ENCODE results near the gene PCDHA3. TPM values are rescaled to one million over a fixed set of nuclear protein-coding genes. Genes with fewer than 3 reads are reported as not detected.
"Not testable (repeated sequence)": the region's sequence is repeated elsewhere in the genome, so short reads cannot be mapped to it uniquely, and the experiment has no call there.

The PCDHA3 gene
- total and polyA plus RNA-seq, 2 donors (not counting 1 experiment from before 2014, with no cell fraction given) = 0.89 to 1.2 TPM

DNA sequence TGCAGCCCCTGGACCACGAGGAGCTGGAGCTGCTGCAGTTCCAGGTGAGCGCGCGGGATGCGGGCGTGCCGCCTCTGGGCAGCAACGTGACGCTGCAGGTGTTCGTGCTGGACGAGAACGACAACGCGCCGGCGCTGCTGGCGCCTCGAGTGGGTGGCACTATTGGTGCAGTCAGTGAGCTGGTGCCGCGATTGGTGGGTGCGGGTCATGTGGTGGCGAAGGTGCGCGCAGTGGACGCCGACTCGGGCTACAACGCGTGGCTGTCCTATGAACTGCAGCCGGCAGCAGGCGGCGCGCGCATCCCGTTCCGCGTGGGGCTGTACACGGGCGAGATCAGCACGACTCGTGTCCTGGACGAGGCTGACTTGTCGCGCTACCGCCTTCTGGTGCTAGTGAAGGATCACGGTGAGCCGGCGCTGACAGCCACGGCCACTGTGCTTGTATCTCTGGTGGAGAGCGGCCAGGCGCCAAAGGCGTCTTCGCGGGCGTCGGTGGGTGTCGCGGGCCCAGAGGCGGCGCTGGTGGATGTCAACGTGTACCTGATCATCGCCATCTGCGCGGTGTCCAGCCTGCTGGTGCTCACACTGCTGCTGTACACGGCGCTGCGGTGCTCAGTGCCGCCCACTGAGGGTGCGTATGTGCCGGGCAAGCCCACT lies 12.9 kb upstream of the PCDHA3 start:
- H3K79me2 ChIP-seq (ENCODE audit: control insufficient read depth, insufficient read depth, low read length); DNase-seq (ENCODE audit: low read depth in 2 of 2); H3K27me3 ChIP-seq (ENCODE audit: control insufficient read depth, insufficient read depth, low read length): not testable (repeated sequence)

DNA sequence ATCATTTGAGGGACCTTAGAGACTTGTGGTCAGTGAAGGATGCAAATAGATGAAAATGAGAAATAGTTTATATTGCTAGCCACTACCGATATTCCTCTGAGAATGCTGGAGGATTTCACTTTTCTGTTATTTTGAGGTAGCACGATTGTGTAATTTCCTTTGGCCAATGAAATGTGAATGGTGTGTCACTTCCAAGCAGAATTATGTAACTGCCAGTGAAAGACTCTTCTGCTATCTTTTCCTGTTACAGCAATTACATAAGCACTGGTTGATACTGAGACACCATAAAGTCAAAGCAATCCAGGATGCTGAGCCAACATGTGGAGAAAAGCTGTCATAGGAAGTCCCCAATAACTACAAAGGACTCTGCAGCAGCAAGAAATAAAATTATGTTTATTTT lies 9.8 kb upstream of the PCDHA3 start:
- H3K9ac ChIP-seq (ENCODE audit: insufficient read depth, low read length) = no peak overlapping the region
- no peaks in the 10 kb centered on the region for H3K79me2 ChIP-seq (ENCODE audit: control insufficient read depth, insufficient read depth, low read length)
- H3K4me1 ChIP-seq (ENCODE audit: control insufficient read depth, extremely low read depth, insufficient read depth, low read length) = no peaks in the 10 kb centered on the region
- no peak overlapping the region for H3K4me3 ChIP-seq (replicated peaks in 1 of 4; ENCODE audit: control extremely low read depth in 1 of 4, insufficient read depth in 1 of 4, low read depth in 3 of 4, low read length in 4 of 4)
- TF ChIP-seq EZH2 (IDR thresholded peaks at IDR 0.05; ENCODE audit: low read length, missing control alignments) = no peak
- TF ChIP-seq, protein P1, sequence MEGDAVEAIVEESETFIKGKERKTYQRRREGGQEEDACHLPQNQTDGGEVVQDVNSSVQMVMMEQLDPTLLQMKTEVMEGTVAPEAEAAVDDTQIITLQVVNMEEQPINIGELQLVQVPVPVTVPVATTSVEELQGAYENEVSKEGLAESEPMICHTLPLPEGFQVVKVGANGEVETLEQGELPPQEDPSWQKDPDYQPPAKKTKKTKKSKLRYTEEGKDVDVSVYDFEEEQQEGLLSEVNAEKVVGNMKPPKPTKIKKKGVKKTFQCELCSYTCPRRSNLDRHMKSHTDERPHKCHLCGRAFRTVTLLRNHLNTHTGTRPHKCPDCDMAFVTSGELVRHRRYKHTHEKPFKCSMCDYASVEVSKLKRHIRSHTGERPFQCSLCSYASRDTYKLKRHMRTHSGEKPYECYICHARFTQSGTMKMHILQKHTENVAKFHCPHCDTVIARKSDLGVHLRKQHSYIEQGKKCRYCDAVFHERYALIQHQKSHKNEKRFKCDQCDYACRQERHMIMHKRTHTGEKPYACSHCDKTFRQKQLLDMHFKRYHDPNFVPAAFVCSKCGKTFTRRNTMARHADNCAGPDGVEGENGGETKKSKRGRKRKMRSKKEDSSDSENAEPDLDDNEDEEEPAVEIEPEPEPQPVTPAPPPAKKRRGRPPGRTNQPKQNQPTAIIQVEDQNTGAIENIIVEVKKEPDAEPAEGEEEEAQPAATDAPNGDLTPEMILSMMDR (conservative IDR thresholded peaks at IDR 0.05 in 1 of 2, IDR thresholded peaks at IDR 0.05 in 1 of 2; ENCODE audit: low read depth in 1 of 2, low read length in 2 of 2) = no peak
- H3K4me2 ChIP-seq (ENCODE audit: extremely low read depth, insufficient read depth, low read length) = no peak overlapping the region
- H3K27me3 ChIP-seq (ENCODE audit: control insufficient read depth, insufficient read depth, low read length) = no peaks in the 10 kb centered on the region
- no peak overlapping the region for H3K27ac ChIP-seq (ENCODE audit: insufficient read depth, low read length)
- H3K36me3 ChIP-seq (ENCODE audit: control insufficient read depth, insufficient read depth, low read length) = no peaks in the 10 kb centered on the region
- DNase-seq (ENCODE audit: low read depth in 2 of 2) = no peak
- H3K9me3 ChIP-seq (ENCODE audit: control insufficient read depth, insufficient read depth, low read depth, low read length) = no peaks in the 10 kb centered on the region
- no peaks in the 10 kb centered on the region for H4K20me1 ChIP-seq (ENCODE audit: control insufficient read depth, extremely low read depth, insufficient read depth, low read length)
- H2AFZ ChIP-seq (ENCODE audit: low read length) = no peak overlapping the region

More for the DNA sequence above, 12.9 kb upstream of the PCDHA3 start:
- H3K4me2 ChIP-seq (ENCODE audit: extremely low read depth, insufficient read depth, low read length); H3K4me1 ChIP-seq (ENCODE audit: control insufficient read depth, extremely low read depth, insufficient read depth, low read length); H3K36me3 ChIP-seq (ENCODE audit: control insufficient read depth, insufficient read depth, low read length); H3K9me3 ChIP-seq (ENCODE audit: control insufficient read depth, insufficient read depth, low read depth, low read length); H3K4me3 ChIP-seq (replicated peaks in 1 of 4; ENCODE audit: control extremely low read depth in 1 of 4, insufficient read depth in 1 of 4, low read depth in 3 of 4, low read length in 4 of 4); H2AFZ ChIP-seq (ENCODE audit: low read length); H3K9ac ChIP-seq (ENCODE audit: insufficient read depth, low read length); H3K27ac ChIP-seq (ENCODE audit: insufficient read depth, low read length); H4K20me1 ChIP-seq (ENCODE audit: control insufficient read depth, extremely low read depth, insufficient read depth, low read length): not testable (repeated sequence)

DNA sequence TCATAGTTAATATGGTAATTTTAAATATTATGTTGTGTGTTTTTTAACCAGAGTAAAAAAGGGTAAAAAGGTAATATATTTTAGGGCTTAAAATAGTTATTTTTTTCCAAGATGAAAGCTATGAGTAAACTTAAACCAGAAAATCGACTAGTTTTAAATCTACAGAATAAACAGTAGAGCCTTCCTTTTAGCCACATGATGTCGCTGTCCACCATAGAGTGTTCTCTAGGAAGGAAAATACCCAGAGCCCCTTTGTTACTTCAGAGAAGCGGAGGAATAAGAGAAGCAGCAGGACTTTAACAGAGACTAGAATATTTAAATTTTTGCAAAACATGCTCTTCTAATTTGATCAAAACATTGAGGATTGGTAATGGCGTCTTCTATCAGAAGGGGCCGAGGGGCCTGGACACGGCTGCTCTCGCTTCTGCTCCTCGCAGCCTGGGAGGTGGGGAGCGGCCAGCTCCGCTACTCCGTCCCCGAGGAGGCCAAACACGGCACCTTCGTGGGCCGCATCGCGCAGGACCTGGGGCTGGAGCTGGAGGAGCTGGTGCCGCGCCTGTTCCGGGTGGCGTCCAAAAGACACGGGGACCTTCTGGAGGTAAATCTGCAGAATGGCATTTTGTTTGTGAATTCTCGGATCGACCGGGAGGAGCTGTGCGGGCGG lies 6.1 kb upstream of the PCDHA3 start, which contains the start of gene PCDHA2:
PCDHA2 (plus strand) TSS at position 258 of the 664 bp plus-strand sequence.
- Histone ChIP-seq H3K79me2 (ENCODE audit: control insufficient read depth, insufficient read depth, low read length) (no peaks in the 10 kb centered on the region), H2AFZ (ENCODE audit: low read length) (no peak within 1 kb of the TSS), H3K4me1 (ENCODE audit: control insufficient read depth, extremely low read depth, insufficient read depth, low read length) (no peaks in the 10 kb centered on the region), H3K27ac (ENCODE audit: insufficient read depth, low read length) (no peak within 1 kb of the TSS), H3K9me3 (ENCODE audit: control insufficient read depth, insufficient read depth, low read depth, low read length) (no peaks in the 10 kb centered on the region), H3K4me3 (replicated peaks in 1 of 4; ENCODE audit: control extremely low read depth in 1 of 4, insufficient read depth in 1 of 4, low read depth in 3 of 4, low read length in 4 of 4) (peak within 1 kb of the TSS in 2 of 4 experiments; percentile 7 to 23), H3K4me2 (ENCODE audit: extremely low read depth, insufficient read depth, low read length) (no peak within 1 kb of the TSS), H3K36me3 (ENCODE audit: control insufficient read depth, insufficient read depth, low read length) (no peaks in the 10 kb centered on the region), H4K20me1 (ENCODE audit: control insufficient read depth, extremely low read depth, insufficient read depth, low read length) (no peaks in the 10 kb centered on the region), H3K9ac (ENCODE audit: insufficient read depth, low read length) (no peak within 1 kb of the TSS), H3K27me3 (ENCODE audit: control insufficient read depth, insufficient read depth, low read length) (no peaks in the 10 kb centered on the region)
- DNase-seq (ENCODE audit: low read depth in 2 of 2) = peak in 1 of 2 donors; percentile 5
- TF ChIP-seq, protein P1 (conservative IDR thresholded peaks at IDR 0.05 in 1 of 2, IDR thresholded peaks at IDR 0.05 in 1 of 2; ENCODE audit: low read depth in 1 of 2, low read length in 2 of 2) = peak in 1 of 2 donors; percentile 6
- TF ChIP-seq EZH2 (IDR thresholded peaks at IDR 0.05; ENCODE audit: low read length, missing control alignments) = no peak

Measured in fibroblast of lung (primary cell).